Naive thymus-derived CD4-positive, alpha-beta T cell (primary cell): Measurements from ENCODE around the gene PSMD3. TPM values are rescaled to one million over a fixed set of nuclear protein-coding genes. Genes with fewer than 3 reads are reported as not detected.
A peak's percentile ranks its signal among the peaks of the same experiment; 100 is the strongest.

Source experiments
- ATAC-seq: fragments of 150-1000 bp; cut with Tn5 transposase; 2 replicates; pipeline ENCODE4 v1.10.0; 2021; ENCODE audit warnings: mild to moderate bottlenecking, moderate library complexity
- CTCF ChIA-PET: fragments of 350-600 bp; sonication (Branson Sonifier 250); formaldehyde crosslinking; loops from one replicate; lab custom pipeline; 2021; ENCODE audit warnings: antibody characterized with exemption; lab: Charles Lee
- POLR2A ChIA-PET: fragments of 350-600 bp; sonication (Branson Sonifier 250); formaldehyde crosslinking; loops from one replicate; lab custom pipeline; 2021; ENCODE audit warnings: antibody characterized with exemption, inconsistent platforms; lab: Charles Lee
- DNase-seq, 9 donors: peaks; one replicate each; pipeline versions ENCODE4 v3.0.0 to v3.0.0-alpha.2; 2020 to 2022; ENCODE audit warnings: mixed read lengths in 1 of 9
- H3K27ac ChIP-seq: one replicate; pipeline ENCODE4 v1.7.0; 2013; ENCODE audit warnings: mild to moderate bottlenecking, low read depth, low read length, moderate library complexity
- H3K27me3 ChIP-seq, 2 donors: one replicate each; pipeline ENCODE4 v1.7.0; 2013; ENCODE audit warnings: low read length in 2 of 2, mild to moderate bottlenecking in 2 of 2, moderate library complexity in 2 of 2; ENCODE audit not compliant: control insufficient read depth in 2 of 2, insufficient read depth in 2 of 2
- H3K36me3 ChIP-seq, 3 experiments: 1 replicate in 2 of 3; 2 replicates in 1 of 3; pipeline ENCODE4 v1.7.0; 2013; ENCODE audit warnings: low read length in 3 of 3, mild to moderate bottlenecking in 3 of 3, moderate library complexity in 1 of 3; ENCODE audit not compliant: insufficient read depth in 3 of 3, control insufficient read depth in 2 of 3
- H3K4me1 ChIP-seq, 2 donors: one replicate each; pipeline ENCODE4 v1.7.0; 2013; ENCODE audit warnings: low read length in 2 of 2, mild to moderate bottlenecking in 2 of 2, moderate library complexity in 1 of 2; ENCODE audit not compliant: control insufficient read depth in 2 of 2, insufficient read depth in 2 of 2
- H3K4me3 ChIP-seq: 2 replicates; pipeline ENCODE4 v1.7.0; 2013; ENCODE audit warnings: mild to moderate bottlenecking, low read length
- H3K9me3 ChIP-seq, 3 experiments: 1 replicate in 2 of 3; 2 replicates in 1 of 3; pipeline ENCODE4 v1.7.0; 2013; ENCODE audit warnings: low read length in 3 of 3; ENCODE audit not compliant: control insufficient read depth in 2 of 3
- H3K27ac Mint-ChIP-seq, 9 donors: one replicate each; pipeline ENCODE4 v1.8.0; 2020 to 2022; ENCODE audit warnings: mixed read lengths in 9 of 9, mild to moderate bottlenecking in 8 of 9, moderate library complexity in 5 of 9, inconsistent platforms in 2 of 9
- H3K27me3 Mint-ChIP-seq, 5 donors: one replicate each; pipeline ENCODE4 v1.8.0; 2021 to 2022; ENCODE audit warnings: mixed read lengths in 5 of 5, mild to moderate bottlenecking in 1 of 5
- H3K36me3 Mint-ChIP-seq, 5 donors: one replicate each; pipeline ENCODE4 v1.8.0; 2020 to 2022; ENCODE audit warnings: mixed read lengths in 5 of 5, mild to moderate bottlenecking in 3 of 5, inconsistent platforms in 1 of 5
- H3K4me1 Mint-ChIP-seq, 7 donors: one replicate each; pipeline ENCODE4 v1.8.0; 2020 to 2022; ENCODE audit warnings: mixed read lengths in 7 of 7, mild to moderate bottlenecking in 3 of 7, inconsistent platforms in 1 of 7
- H3K4me3 Mint-ChIP-seq, 10 donors: one replicate each; pipeline ENCODE4 v1.8.0; 2020 to 2022; ENCODE audit warnings: mild to moderate bottlenecking in 10 of 10, mixed read lengths in 10 of 10, moderate library complexity in 6 of 10, inconsistent platforms in 2 of 10
- H3K9me3 Mint-ChIP-seq, 11 donors: one replicate each; pipeline ENCODE4 v1.8.0; 2020 to 2022; ENCODE audit warnings: mixed read lengths in 11 of 11, mild to moderate bottlenecking in 4 of 11, inconsistent platforms in 1 of 11, moderate library complexity in 1 of 11
- intact Hi-C, 2 donors: fragments of 100-400 bp; cut with micrococcal nuclease; formaldehyde crosslinking; loops; one replicate each; pipeline ENCODE4 v1.15.1; 2023
- polyA plus RNA-seq, 2 donors: library from polyadenylated mRNA; unstranded; fragments of 300-500 nt; fragmentation: Illumina TruSeq; gene quantifications; one replicate each; pipeline ENCODE4 v1.2.3, GENCODE V29; 2021
- total RNA-seq, 6 experiments: library from RNA in 5 of 6; stranded (reverse) in 5 of 6; gene quantifications; 1 replicate in 5 of 6; 2 replicates in 1 of 6; pipeline ENCODE4 v1.2.3 and lab custom pipeline; 2021 to 2026

Gene PSMD3
- total and polyA plus RNA-seq, 7 experiments from 2014 or later = 44.6 to 111 (median 66.5) TPM

- peaks cover 0 to 19% (median 8%) of the 10 kb centered on the region in 5 donors for H3K36me3 Mint-ChIP-seq
- POLR2A ChIA-PET = interaction anchor here (0.6 to 2.9 kb wide), 18 partner anchors 19 to 782 kb away, joined by 3 to 21 read pairs (median 5); partner anchors contain the start of genes GSDMA, IKZF3, MED24 and MIEN1
Observed at GRCh38 chr17:39981207-39981741, 667 bp downstream of the PSMD3 start.

DNA sequence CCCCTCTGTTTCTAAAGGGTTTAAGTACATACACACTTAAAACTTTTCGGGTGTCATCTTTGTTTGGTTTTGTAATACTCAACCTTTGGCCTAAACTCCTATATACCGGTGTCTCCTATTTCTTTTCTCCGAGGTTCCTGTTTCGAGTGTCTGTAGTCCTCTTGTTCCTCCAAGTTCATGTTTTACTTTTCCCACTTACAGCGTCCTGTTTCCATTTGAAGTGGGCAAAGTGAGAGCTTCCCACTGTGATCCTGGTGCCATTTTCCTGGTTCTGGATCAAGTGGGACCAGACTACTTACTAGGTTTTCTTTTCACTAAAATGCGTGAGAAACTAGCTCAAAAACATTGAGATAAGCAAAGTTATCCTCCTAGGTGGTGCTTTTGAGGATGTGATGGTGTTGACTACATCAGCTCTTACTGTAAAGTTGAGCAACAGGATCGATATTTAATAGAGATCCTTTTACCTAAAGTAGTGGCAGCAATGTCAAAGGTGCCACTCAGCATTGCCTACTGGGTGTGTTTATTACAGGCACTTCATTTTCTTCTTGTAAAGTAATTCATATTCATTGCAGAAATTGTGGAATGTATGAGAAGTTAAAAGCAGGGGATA, 1.3 kb downstream of the PSMD3 start:
- intact Hi-C loops = loop anchor here in 1 of 2 donors (5.0 kb wide), 2 partner anchors 295 to 345 kb away; partner anchors contain the start of genes PGAP3 and STARD3
- no peaks in the 10 kb centered on the region for H3K27me3 ChIP-seq
- H3K4me1 ChIP-seq = peaks cover 17 to 23% of the 10 kb centered on the region in 2 donors
- POLR2A ChIA-PET = interaction anchor here (0.6 to 2.9 kb wide), 4 partner anchors 73 to 109 kb away, joined by 6 to 13 read pairs (median 8); partner anchors contain the start of gene MED24
- H3K4me3 ChIP-seq = peak overlapping the region; percentile 54
- H3K9me3 ChIP-seq = no peaks in the 10 kb centered on the region
- peaks cover 11 to 34% (median 12%) of the 10 kb centered on the region in 3 experiments for H3K36me3 ChIP-seq
- Mint-ChIP-seq H3K27me3 (peaks cover 0 to 10% (median 0%) of the 10 kb centered on the region in 5 donors), H3K36me3 (peaks cover 0 to 25% (median 8%) of the 10 kb centered on the region in 5 donors), H3K9me3 (peaks cover 0 to 1% (median 0%) of the 10 kb centered on the region in 11 donors), H3K4me1 (peaks cover 28 to 56% (median 51%) of the 10 kb centered on the region in 7 donors), H3K4me3 (peak overlapping the region; percentile 89 to 97 (median 94)), H3K27ac (peak overlapping the region; percentile 89 to 96 (median 93))
- DNase-seq = no peak
- ATAC-seq = no peak
- H3K27ac ChIP-seq = peak overlapping the region; percentile 91
- CTCF ChIA-PET = interaction anchor here (0.6 to 4.6 kb wide), 3 partner anchors 26 to 226 kb away, joined by 4 to 41 read pairs (median 4); no protein-coding TSS in a partner anchor

More at GRCh38 chr17:39981207-39981741, 667 bp downstream of the PSMD3 start:
- DNase-seq = no peak
- H3K27ac Mint-ChIP-seq = peak overlapping the region; percentile 89 to 96 (median 93)
- peaks cover 0 to 1% (median 0%) of the 10 kb centered on the region in 11 donors for H3K9me3 Mint-ChIP-seq
- Histone ChIP-seq H3K9me3 (no peaks in the 10 kb centered on the region), H3K4me1 (peaks cover 17 to 23% of the 10 kb centered on the region in 2 donors), H3K27ac (peak overlapping the region; percentile 91), H3K36me3 (peaks cover 6 to 28% (median 9%) of the 10 kb centered on the region in 3 experiments), H3K4me3 (peak overlapping the region; percentile 54), H3K27me3 (no peaks in the 10 kb centered on the region)
- CTCF ChIA-PET = interaction anchor here (0.6 to 4.6 kb wide), 13 partner anchors 12 to 247 kb away, joined by 3 to 41 read pairs (median 4); partner anchors contain the start of genes LRRC3C, ORMDL3 and ZPBP2
- ATAC-seq = no peak
- H3K4me3 Mint-ChIP-seq = peak overlapping the region; percentile 89 to 97 (median 94)
- H3K4me1 Mint-ChIP-seq = peaks cover 28 to 54% (median 51%) of the 10 kb centered on the region in 7 donors
- intact Hi-C loops = loop anchor here in 1 of 2 donors (5.0 kb wide), 2 partner anchors 294 to 344 kb away; partner anchors contain the start of genes PGAP3 and STARD3
- peaks cover 0 to 10% (median 0%) of the 10 kb centered on the region in 5 donors for H3K27me3 Mint-ChIP-seq

- Mint-ChIP-seq H3K27ac (peak overlapping the region in 1 of 9 donors; percentile 5), H3K4me1 (peaks cover 0 to 25% (median 18%) of the 10 kb centered on the region in 7 donors), H3K4me3 (no peak overlapping the region), H3K9me3 (no peaks in the 10 kb centered on the region), H3K36me3 (peaks cover 21 to 68% (median 35%) of the 10 kb centered on the region in 5 donors), H3K27me3 (no peaks in the 10 kb centered on the region)
- CTCF ChIA-PET = no interaction called here
- Histone ChIP-seq H3K4me3 (no peak overlapping the region), H3K36me3 (peaks cover 42 to 93% (median 63%) of the 10 kb centered on the region in 3 experiments), H3K9me3 (no peaks in the 10 kb centered on the region), H3K27ac (no peak overlapping the region), H3K4me1 (no peaks in the 10 kb centered on the region), H3K27me3 (no peaks in the 10 kb centered on the region)
- ATAC-seq (no peak), DNase-seq (no peak)
- intact Hi-C loops = no loop called here
- POLR2A ChIA-PET = no interaction called here
Observed at GRCh38 chr17:39988206-39988810, 7.7 kb downstream of the PSMD3 start.

GRCh38 chr17:39994448-39994847, 13.8 kb downstream of the PSMD3 start:
- Mint-ChIP-seq H3K4me3 (no peak overlapping the region), H3K27ac (peak overlapping the region in 3 of 9 donors; percentile 22 to 70 (median 68)), H3K27me3 (no peaks in the 10 kb centered on the region), H3K4me1 (peaks cover 0 to 19% (median 0%) of the 10 kb centered on the region in 7 donors), H3K36me3 (peaks cover 24 to 51% (median 33%) of the 10 kb centered on the region in 5 donors), H3K9me3 (no peaks in the 10 kb centered on the region)
- CTCF ChIA-PET = no interaction called here
- peaks cover 20 to 88% (median 36%) of the 10 kb centered on the region in 3 experiments for H3K36me3 ChIP-seq
- no peak overlapping the region for H3K27ac ChIP-seq
- DNase-seq (no peak), ATAC-seq (no peak)
- H3K4me1 ChIP-seq = no peaks in the 10 kb centered on the region
- intact Hi-C loops = no loop called here
- no peak overlapping the region for H3K4me3 ChIP-seq
- POLR2A ChIA-PET = interaction anchor here (0.6 to 0.9 kb wide), 2 partner anchors 204 to 308 kb away, joined by 3 read pairs; no protein-coding TSS in a partner anchor
- no peaks in the 10 kb centered on the region for H3K27me3 ChIP-seq
- no peaks in the 10 kb centered on the region for H3K9me3 ChIP-seq

- CTCF ChIA-PET = interaction anchor here (0.7 kb wide), 1 partner anchor 205 kb away, joined by 3 read pairs; no protein-coding TSS in a partner anchor
- Histone ChIP-seq H3K9me3 (no peaks in the 10 kb centered on the region), H3K27ac (no peak overlapping the region), H3K4me1 (no peaks in the 10 kb centered on the region), H3K27me3 (no peaks in the 10 kb centered on the region), H3K36me3 (peaks cover 20 to 78% (median 26%) of the 10 kb centered on the region in 3 experiments), H3K4me3 (no peak overlapping the region)
- H3K36me3 Mint-ChIP-seq = peaks cover 24 to 48% (median 33%) of the 10 kb centered on the region in 5 donors
- DNase-seq (no peak), ATAC-seq (no peak)
- H3K27me3 Mint-ChIP-seq = no peaks in the 10 kb centered on the region
- POLR2A ChIA-PET = interaction anchor here (0.6 kb wide), 1 partner anchor 194 kb away, joined by 3 read pairs; no protein-coding TSS in a partner anchor
- intact Hi-C loops = no loop called here
- no peak overlapping the region for H3K4me3 Mint-ChIP-seq
- H3K9me3 Mint-ChIP-seq = no peaks in the 10 kb centered on the region
- H3K4me1 Mint-ChIP-seq = peaks cover 0 to 19% (median 0%) of the 10 kb centered on the region in 7 donors
- peak overlapping the region in 2 of 9 donors; percentile 19 to 27 for H3K27ac Mint-ChIP-seq
Observed at GRCh38 chr17:39995438-39995837, 14.8 kb downstream of the PSMD3 start.

DNA sequence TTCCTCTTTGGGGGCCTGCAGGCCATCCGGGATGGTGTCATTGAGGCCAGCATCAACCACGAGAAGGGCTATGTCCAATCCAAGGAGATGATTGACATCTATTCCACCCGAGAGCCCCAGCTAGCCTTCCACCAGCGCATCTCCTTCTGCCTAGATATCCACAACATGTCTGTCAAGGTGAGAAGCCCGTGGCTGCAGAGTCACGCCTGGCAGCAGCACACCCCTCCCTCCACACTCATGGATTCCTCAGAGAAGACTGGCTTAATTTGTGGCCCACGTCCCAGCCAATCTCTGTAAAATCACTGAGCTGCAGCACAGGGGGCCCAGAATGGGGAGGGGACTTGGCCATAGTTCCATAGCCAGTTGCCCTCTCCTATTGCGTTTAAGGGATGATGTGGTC, 15.6 kb downstream of the PSMD3 start:
- H3K4me1 ChIP-seq = no peaks in the 10 kb centered on the region
- no peaks in the 10 kb centered on the region for H3K27me3 ChIP-seq
- no peak overlapping the region for H3K4me3 Mint-ChIP-seq
- peaks cover 24 to 48% (median 33%) of the 10 kb centered on the region in 5 donors for H3K36me3 Mint-ChIP-seq
- intact Hi-C loops = no loop called here
- no peak for DNase-seq
- CTCF ChIA-PET = interaction anchor here (0.6 to 0.7 kb wide), 2 partner anchors 152 to 204 kb away, joined by 3 read pairs; no protein-coding TSS in a partner anchor
- no peaks in the 10 kb centered on the region for H3K9me3 Mint-ChIP-seq
- H3K4me3 ChIP-seq = no peak overlapping the region
- no peaks in the 10 kb centered on the region for H3K9me3 ChIP-seq
- H3K36me3 ChIP-seq = peaks cover 20 to 71% (median 23%) of the 10 kb centered on the region in 3 experiments
- no peak for ATAC-seq
- H3K27ac Mint-ChIP-seq = peak overlapping the region in 1 of 9 donors; percentile 16
- peaks cover 0 to 19% (median 0%) of the 10 kb centered on the region in 7 donors for H3K4me1 Mint-ChIP-seq
- no peaks in the 10 kb centered on the region for H3K27me3 Mint-ChIP-seq
- POLR2A ChIA-PET = interaction anchor here (0.5 kb wide), 1 partner anchor 13 kb away, joined by 3 read pairs; no protein-coding TSS in a partner anchor
- no peak overlapping the region for H3K27ac ChIP-seq
